OCI-LY7 (cell line): ENCODE data around the gene ZNF500.

ENCODE experiments used
- EZH2phosphoT487 ChIP-seq: fragments of 200-600 bp; sonication (generic); IDR thresholded peaks from 2 replicates; pipeline ENCODE4 v1.6.1; 2018; ENCODE audit warnings: low read depth, borderline replicate concordance, mild to moderate bottlenecking, mixed run types, antibody characterized with exemption, low read length, moderate library complexity, mixed read lengths
- TF ChIP-seq, protein P1 (sequence below): fragments of 200-600 bp; sonication (generic); conservative IDR thresholded peaks from 2 replicates; pipeline ENCODE4 v1.5.1; 2014; ENCODE audit warnings: mild to moderate bottlenecking, antibody characterized with exemption, low read length, moderate library complexity, mixed read lengths

DNA sequence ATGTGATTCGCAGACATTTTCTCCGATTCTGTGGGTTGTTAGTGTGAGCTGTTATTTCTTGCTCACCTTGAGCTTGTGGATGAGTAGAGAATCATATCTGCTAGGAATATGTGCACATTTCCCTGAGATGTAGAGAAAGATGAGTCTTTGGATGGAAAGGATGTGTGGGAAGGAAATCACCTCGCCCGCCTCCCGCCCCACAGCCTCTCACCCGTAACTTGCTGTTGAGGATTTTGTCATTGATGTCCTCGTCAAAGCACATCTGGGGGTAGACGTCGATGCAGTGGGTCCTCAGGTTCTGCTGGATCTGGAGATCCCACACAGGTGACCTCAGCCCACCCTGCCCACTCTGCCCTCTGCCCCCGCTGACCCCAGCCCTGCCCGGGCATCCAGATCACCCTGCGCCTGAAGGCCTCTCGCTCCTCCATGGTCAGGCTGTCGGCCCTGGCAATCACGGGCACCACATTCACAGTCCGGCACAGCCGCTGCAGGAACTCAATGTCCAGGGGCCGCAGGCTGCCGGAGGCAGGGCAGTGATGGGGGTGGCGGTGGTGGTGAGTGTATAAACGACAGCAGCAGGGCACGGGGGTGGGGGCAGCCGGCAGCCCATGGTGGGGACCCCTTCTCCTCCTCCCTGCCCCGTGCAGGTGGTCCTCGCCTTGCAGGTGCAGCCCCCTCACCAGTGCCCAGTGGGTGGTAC lies 16.4 kb upstream of the ZNF500 start:
- TF ChIP-seq, protein P1, sequence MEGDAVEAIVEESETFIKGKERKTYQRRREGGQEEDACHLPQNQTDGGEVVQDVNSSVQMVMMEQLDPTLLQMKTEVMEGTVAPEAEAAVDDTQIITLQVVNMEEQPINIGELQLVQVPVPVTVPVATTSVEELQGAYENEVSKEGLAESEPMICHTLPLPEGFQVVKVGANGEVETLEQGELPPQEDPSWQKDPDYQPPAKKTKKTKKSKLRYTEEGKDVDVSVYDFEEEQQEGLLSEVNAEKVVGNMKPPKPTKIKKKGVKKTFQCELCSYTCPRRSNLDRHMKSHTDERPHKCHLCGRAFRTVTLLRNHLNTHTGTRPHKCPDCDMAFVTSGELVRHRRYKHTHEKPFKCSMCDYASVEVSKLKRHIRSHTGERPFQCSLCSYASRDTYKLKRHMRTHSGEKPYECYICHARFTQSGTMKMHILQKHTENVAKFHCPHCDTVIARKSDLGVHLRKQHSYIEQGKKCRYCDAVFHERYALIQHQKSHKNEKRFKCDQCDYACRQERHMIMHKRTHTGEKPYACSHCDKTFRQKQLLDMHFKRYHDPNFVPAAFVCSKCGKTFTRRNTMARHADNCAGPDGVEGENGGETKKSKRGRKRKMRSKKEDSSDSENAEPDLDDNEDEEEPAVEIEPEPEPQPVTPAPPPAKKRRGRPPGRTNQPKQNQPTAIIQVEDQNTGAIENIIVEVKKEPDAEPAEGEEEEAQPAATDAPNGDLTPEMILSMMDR = no peak
- TF ChIP-seq EZH2phosphoT487 = no peak
